Hypothalamus (tissue), 51 donors: ENCODE data around the gene TNFRSF13B.
"Not testable (repeated sequence)": the region's sequence is repeated elsewhere in the genome, so short reads cannot be mapped to it uniquely, and the experiment has no call there.

Experiments used
- DNase-seq, 51 donors: peaks; one replicate each; lab custom pipeline; 2025; lab: John Stamatoyannopoulos, UW

Gene TNFRSF13B

GRCh38 chr17:16929035-16929680 lies 42.8 kb downstream of the TNFRSF13B start:
- DNase-seq, result no peak

DNA sequence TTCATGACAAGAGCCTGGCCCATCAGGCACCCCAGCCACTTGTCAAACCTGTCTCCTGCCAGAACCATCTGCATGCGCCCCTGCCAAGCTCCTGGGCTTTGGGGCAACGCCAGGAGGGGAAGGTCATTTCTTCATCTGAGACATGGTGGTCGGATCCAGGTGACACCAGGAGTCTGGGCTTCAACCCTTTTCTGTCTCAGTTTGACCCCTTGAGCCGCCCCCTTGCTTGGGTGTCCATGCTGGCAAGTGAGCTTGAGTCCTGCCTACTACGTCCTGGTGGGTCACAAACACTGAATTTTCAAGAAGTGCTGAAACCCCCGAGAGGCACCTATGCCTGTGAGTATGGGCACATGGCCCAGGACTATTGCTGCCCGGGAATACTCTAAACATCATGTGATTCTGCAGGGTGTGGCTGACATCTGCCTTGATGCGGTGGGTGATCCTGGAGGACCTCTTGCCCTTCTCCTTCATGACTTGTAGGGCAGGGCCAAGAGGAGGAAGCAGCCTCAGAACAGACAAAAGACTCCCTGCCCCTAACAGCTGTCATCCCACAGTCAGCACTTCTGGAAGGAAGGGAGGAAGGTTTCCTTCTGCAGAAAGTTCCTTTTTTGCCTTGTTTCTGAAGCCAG lies 43.4 kb downstream of the TNFRSF13B start:
- DNase-seq, result no peak

- no peak for DNase-seq
These were observed 44.1 kb downstream of the TNFRSF13B start for GRCh38 chr17:16927641-16928321.

DNA sequence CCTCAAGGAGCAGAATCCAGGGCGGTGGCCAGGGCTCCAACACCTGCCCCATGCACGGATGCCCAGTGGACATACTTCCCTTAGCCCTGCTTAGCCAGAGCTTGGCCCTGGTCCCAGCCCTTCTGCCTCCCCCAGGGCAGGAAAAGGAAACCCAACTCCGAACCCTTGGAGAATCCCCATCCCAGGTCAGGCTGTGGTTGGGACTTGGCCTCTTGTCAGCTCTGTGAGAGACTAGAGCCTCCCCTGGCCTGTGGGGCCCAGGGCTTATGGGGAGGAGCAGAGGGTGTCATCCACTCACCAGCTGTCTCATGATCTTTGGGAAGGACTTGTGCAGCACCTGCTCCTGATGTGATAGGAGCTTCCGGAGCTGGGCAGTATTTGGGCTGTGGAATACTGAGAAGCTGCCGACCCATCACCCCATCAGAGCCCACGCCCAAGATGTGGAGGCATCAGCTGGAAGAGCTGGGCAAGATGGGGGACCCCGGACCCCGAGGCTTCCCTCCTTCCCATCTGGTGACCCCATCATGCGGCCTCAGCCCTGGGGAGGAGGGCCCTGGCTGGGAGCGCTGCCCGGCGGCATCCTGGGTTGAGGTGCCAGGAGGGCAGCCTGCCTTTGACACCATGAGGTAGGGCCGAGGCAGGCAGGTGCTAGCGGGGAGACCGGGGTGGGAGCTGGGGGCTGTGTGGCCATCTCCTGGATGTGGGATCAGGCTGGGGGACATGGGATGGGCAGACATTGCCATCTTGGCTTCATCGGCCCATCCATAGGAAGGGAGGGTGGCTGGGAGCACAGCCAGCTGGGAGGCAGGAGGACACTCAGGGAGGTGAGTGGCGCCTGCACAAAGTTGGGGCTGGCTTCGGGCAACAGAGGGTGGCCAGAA lies 45.1 kb downstream of the TNFRSF13B start:
- DNase-seq, result no peak

DNA sequence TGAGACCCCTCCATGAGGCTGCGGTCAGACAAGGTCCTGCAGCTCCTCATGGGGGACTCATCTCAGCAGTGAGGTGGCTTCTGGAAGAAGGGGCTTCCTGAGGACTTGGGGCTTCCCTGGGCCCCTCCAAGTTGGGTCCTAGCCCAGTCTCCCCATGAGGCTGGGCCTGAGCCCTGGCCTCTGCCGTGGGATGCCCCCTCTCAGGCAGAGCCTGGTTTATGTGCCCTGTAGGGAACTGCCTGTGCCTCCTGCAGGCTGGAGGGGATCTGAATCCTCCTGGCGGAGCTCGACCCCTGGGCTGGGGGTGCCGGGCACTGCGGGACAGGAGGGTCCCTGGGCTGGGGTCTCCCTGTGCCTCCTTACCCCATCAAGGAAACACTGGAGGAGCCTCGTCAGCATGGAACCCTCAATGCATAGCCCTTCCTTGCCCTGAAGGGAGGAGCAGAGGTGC lies 45.8 kb downstream of the TNFRSF13B start:
- no peak for DNase-seq

DNA sequence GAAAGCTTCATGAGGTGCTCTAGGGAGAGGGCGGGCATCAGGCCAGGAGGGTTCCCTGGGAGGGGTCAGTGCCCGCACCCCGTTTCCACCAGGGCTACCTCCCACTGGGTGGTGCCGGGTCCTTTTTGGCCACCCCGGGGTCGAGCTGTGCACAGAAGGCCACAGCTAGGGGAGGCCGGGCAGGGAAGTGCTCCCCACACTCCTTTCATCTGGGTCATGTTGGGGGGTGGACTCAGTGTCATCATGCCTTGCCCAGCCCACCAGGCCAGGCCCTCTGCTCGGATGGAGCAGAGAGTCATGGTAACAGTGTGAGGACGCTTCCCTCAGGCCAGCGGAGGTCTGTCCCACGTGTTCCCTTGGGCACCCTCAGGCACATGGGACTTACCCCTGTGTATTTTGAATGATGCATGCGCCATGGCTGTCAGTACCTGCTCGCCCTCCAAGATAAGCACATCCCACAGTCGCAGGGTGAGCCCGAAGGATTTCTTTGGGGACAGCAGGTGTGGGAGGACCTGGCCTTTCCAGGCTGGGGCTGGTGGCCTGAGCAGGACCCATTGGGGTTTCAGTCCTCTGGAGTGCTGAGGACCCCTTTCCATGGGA lies 46.4 kb downstream of the TNFRSF13B start:
- DNase-seq, result no peak

DNA sequence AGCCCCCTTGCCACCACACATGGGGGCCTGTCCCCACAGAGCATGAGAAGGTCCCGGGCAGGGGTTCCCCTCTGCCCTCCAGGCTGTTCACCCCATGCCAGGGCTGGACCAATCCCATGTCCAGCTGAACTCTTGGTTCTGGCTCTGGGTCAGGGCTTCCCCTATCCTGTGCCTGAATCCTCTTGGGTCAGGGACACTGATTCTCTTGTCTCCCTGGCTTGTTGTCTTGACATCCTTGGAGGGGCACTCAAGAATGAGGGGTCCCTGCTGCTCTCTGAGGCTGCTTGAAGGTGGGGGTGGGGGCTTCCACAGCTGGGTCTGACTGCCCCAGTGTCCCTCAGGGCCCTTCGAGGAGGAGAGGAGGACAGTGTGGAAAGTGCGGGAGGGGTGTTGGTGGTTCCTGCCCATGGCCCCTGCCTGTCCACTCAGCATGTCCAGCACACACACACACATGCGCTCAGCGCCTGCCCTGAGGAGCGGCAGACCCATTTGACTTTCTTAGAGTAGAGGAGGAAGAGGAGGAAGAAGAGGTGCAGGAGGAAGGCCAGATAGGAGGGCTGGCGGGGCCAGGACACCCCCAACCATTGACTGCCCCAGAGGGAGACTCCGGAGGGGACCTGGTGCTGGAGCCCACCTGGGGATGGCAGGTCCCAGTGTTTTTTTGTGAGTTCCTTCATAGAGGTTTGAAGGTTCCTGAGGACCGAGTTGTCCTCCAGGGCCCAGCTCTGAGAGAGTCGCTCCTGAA lies 47.0 kb downstream of the TNFRSF13B start:
- no peak for DNase-seq

- no peak for DNase-seq
These were observed 47.8 kb downstream of the TNFRSF13B start for GRCh38 chr17:16923904-16924695.

DNA sequence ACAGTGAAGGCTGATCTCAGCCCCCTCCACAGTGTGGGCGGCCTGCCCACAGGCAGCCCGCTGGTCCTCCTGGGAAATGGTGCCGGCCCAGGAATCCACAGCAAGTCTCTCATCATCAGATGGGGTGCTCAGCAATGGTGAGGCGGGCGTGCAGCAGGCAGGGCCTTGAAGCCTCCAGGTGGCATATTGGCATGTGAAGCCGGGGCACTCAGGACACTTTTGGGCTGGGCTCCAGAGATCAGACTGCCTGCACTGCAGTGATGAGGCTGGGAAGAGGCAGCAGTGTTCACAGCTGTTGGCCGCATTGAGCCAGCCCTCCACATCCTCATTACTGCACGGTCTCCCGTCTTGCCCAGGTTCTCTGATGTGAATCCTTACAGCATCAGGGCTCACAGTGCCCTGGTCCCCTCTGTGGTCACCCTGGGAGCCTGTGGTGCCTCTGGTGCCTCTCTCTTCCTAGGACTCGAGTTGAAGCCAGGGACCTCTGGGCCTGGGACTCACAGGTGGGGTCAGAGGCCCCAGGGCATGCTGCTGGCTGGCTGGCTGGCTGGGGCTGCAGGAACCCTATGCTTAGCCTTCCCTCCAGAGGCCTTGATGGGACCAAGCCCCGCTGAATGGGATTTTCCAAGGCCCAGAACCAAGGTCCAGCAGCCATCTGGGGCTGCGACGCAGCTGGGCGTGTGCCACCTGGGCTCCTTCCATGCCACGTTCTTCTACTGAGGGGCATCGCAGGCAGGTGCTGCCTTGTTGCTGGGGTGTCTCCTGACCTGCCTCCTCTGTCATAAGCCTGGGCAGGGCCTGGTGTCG lies 48.6 kb downstream of the TNFRSF13B start:
- no peak for DNase-seq

GRCh38 chr17:16922386-16923096 lies 49.4 kb downstream of the TNFRSF13B start:
- DNase-seq, result no peak

- not testable (repeated sequence) for DNase-seq
These were observed 50.5 kb downstream of the TNFRSF13B start for GRCh38 chr17:16921451-16921850.

GRCh38 chr17:16920628-16921020 lies 51.3 kb downstream of the TNFRSF13B start:
- DNase-seq, result no peak

DNA sequence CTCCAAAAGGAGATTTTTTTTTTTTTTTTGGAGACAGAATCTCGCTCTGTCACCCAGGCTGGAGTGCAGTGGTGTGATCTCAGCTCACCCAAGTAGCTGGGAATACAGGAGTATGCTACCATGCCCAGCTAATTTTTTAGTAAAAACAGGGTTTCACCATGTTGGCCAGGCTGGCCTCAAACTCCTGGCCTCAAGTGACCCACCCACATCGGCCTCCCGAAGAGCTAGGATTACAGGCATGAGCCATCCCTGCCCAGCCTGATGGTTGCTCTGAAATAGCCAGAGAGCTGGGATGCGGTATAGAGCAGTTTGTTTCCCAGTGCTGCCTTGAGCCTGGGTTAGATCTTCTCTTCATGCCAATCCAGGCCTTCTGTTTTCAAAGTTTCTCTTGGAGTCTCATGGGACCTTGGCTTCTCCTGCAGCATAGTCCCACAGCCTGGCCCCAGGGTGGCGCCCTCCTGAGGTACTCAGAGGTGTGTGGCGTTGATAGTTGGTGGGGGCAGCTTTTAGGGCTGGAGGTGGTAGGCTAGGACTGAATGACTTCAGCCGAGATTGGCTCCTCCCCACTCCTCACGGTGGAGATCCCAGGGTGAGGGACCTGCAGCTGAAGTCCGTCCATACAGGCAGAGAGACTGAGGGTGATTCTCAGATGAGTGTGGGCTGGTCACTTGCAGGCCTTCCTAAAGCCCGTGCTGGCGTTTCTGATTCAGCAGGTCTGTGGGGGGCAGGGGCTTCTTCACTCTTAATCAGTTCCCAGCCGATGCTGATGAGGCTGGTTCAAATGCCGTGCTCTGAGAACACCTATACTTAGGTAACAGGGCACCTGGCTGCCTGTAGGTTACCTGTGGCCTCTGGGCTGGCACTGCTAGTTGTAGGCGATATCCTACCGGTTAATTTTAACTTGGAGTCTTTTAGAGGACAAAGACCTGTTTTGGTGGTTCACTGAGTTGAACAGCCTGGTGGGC lies 52.0 kb downstream of the TNFRSF13B start:
- DNase-seq, result no peak

GRCh38 chr17:16918443-16918842 lies 53.5 kb downstream of the TNFRSF13B start:
- DNase-seq, result no peak

DNA sequence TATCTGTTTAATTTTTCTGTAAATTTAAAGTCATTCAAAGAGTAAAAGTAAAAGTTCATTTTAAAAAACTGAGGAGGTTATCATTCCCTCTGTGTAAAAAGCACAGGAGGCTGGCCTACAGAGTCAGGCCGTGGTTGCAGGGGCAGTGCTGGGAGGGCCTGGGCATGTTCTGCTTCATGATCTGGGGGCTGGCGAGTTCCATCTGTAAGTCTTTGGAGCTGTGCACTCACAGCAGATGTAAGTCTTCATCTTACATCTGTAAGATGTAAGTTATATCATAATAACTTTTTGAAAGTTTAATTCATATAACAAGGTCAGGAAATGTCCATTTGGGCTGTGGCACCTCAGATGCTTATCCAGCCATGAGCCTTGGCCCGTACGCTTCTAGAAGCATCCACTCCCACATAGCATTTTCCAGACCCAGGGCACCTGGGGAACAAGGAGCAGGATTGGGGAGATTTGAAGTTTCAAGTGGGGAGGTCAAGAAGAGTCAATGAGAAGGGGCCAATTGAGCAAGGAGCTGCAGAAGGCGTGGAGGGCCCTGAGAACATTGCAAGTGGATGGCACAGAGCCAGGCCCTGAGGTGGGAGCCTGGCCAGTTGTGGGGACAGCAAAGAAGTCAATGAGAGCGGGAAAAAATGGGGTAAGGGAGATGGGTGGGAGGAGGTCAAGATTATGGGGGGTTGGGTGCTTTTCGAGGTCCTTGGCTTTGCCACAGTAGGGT lies 54.1 kb downstream of the TNFRSF13B start:
- DNase-seq, result no peak

DNA sequence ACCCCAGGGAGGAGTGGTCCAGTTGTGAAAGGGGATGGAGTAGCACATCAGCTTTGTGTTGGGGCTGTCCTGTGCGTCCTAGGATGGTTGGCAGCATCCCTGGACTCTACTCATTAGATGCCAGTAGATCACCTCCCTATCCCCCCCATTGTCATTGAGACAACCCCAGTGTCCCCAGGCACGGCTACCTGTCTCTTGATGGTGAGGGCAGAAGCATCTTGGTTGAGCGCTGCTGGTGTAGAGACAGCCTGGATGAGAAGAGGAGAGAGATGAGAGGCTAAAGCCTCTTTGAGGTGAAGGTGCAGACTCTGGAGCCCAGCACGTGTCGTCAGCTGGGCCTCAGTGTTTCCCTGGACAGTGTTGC lies 55.4 kb downstream of the TNFRSF13B start:
- no peak for DNase-seq
